ENCODE results near the gene FN1. TPM values are rescaled to one million over a fixed set of nuclear protein-coding genes. Genes with fewer than 3 reads are reported as not detected.

FN1 gene
- total RNA-seq, 1 experiment from 2014 or later: 11.1 TPM

DNA sequence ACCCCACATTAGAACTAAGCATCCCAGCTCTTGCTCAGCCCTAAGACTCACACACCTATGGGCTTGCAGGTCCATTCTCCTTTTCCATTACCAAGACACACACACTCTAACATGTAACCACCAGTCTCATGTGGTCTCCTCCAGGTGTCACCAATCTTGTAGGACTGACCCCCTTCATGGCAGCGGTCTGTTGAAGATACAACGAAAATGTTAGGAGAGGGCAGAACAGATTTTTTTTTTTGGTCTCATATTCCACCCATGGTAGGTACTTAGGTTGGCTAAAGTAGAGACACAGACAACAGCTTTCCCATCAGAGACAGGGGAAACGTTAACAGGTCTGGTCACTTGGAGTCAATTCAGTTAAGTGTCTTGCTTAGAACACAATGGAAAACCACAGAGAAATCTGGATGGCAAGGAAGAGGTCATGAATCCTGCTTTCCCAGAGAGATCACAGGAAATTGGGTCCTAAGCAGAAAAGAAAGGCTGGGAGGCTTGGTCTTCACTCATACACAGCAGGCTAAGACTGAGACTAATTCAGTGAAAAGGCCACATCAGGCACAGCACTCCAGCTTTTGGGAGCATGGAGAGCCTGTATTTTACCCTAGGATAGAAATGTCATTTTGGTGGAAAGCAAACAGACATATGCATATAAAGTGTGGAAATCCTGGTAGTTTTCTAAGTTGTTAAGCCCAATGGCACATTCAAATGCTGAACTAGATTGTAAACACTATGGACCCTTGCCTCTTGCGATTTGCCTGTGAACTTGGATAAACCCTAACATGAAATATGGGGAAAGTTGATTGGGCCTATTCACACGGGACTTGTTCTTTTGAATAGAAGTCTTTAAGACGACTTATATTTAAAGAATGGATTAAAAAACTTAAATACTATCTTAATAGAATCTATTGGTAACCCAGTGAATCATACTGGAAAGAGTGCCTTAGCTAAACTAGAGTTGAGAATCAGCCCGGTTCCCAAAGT, 3.8 kb downstream of the FN1 start:
- Histone ChIP-seq H3K27me3 (ENCODE audit: insufficient read depth, low read length) (0 out of 2 replicates have a peak, but pooled peaks cover 5% of the 10 kb centered on the region), H3K9ac (ENCODE audit: low read length) (no peak overlapping the region), H3K36me3 (ENCODE audit: control insufficient read depth in 1 of 2, insufficient read depth in 2 of 2, low read length in 2 of 2) (no peaks in the 10 kb centered on the region), H4K20me1 (ENCODE audit: insufficient read depth) (no peaks in the 10 kb centered on the region), H3K4me2 (ENCODE audit: low read length) (no peak overlapping the region), H3K9me2 (ENCODE audit: insufficient read depth) (no peaks in the 10 kb centered on the region), H3K4me1 (ENCODE audit: control insufficient read depth in 1 of 2, insufficient read depth in 2 of 2, low read length in 2 of 2) (peaks cover 20 to 37% of the 10 kb centered on the region in 2 experiments), H3K79me2 (ENCODE audit: insufficient read depth, low read length) (no peaks in the 10 kb centered on the region), H2AFZ (ENCODE audit: low read depth, low read length, poor library complexity, severe bottlenecking) (no peak overlapping the region), H3K9me3 (ENCODE audit: control insufficient read depth in 1 of 2, insufficient read depth in 1 of 2, low read depth in 1 of 2, low read length in 2 of 2) (no peaks in the 10 kb centered on the region), H3K4me3 (replicated peaks in 1 of 2; ENCODE audit: low read depth in 1 of 2, low read length in 2 of 2) (no peak overlapping the region), H3K27ac (ENCODE audit: low read depth, low read length) (no peak overlapping the region)
- DNase-seq (ENCODE audit: low read depth, low spot score): no peak
- no peak for TF ChIP-seq ZNF274 (IDR thresholded peaks at IDR 0.05; ENCODE audit: low read depth, low read length)
- no peak for TF ChIP-seq TCF7L2 (IDR thresholded peaks at IDR 0.05; ENCODE audit: borderline replicate concordance, extremely low read depth, insufficient read depth, insufficient read length)
- TF ChIP-seq, protein P1, sequence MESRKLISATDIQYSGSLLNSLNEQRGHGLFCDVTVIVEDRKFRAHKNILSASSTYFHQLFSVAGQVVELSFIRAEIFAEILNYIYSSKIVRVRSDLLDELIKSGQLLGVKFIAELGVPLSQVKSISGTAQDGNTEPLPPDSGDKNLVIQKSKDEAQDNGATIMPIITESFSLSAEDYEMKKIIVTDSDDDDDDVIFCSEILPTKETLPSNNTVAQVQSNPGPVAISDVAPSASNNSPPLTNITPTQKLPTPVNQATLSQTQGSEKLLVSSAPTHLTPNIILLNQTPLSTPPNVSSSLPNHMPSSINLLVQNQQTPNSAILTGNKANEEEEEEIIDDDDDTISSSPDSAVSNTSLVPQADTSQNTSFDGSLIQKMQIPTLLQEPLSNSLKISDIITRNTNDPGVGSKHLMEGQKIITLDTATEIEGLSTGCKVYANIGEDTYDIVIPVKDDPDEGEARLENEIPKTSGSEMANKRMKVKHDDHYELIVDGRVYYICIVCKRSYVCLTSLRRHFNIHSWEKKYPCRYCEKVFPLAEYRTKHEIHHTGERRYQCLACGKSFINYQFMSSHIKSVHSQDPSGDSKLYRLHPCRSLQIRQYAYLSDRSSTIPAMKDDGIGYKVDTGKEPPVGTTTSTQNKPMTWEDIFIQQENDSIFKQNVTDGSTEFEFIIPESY (IDR thresholded peaks at IDR 0.05; ENCODE audit: extremely low read depth, insufficient replicate concordance, low read length): no peak
- no peak for TF ChIP-seq ZFX (IDR thresholded peaks at IDR 0.05)
- no peak for TF ChIP-seq RAD21 (IDR thresholded peaks at IDR 0.05; ENCODE audit: low read depth)
- no peak for TF ChIP-seq POLR2AphosphoS5 (IDR thresholded peaks at IDR 0.05; ENCODE audit: low read depth, low read length)
- TF ChIP-seq SRF (IDR thresholded peaks at IDR 0.05; ENCODE audit: low read depth): no peak
- TF ChIP-seq CEBPB (IDR thresholded peaks at IDR 0.05; ENCODE audit: low read depth): no peak
- TF ChIP-seq, protein P2, sequence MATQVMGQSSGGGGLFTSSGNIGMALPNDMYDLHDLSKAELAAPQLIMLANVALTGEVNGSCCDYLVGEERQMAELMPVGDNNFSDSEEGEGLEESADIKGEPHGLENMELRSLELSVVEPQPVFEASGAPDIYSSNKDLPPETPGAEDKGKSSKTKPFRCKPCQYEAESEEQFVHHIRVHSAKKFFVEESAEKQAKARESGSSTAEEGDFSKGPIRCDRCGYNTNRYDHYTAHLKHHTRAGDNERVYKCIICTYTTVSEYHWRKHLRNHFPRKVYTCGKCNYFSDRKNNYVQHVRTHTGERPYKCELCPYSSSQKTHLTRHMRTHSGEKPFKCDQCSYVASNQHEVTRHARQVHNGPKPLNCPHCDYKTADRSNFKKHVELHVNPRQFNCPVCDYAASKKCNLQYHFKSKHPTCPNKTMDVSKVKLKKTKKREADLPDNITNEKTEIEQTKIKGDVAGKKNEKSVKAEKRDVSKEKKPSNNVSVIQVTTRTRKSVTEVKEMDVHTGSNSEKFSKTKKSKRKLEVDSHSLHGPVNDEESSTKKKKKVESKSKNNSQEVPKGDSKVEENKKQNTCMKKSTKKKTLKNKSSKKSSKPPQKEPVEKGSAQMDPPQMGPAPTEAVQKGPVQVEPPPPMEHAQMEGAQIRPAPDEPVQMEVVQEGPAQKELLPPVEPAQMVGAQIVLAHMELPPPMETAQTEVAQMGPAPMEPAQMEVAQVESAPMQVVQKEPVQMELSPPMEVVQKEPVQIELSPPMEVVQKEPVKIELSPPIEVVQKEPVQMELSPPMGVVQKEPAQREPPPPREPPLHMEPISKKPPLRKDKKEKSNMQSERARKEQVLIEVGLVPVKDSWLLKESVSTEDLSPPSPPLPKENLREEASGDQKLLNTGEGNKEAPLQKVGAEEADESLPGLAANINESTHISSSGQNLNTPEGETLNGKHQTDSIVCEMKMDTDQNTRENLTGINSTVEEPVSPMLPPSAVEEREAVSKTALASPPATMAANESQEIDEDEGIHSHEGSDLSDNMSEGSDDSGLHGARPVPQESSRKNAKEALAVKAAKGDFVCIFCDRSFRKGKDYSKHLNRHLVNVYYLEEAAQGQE (IDR thresholded peaks at IDR 0.05; ENCODE audit: low read depth): no peak
- no peak for TF ChIP-seq POLR2A (IDR thresholded peaks at IDR 0.05; ENCODE audit: borderline replicate concordance, extremely low read depth, insufficient read depth, insufficient read length)
- no peak for TF ChIP-seq SP1 (IDR thresholded peaks at IDR 0.05; ENCODE audit: low read depth)
- TF ChIP-seq, protein P3, sequence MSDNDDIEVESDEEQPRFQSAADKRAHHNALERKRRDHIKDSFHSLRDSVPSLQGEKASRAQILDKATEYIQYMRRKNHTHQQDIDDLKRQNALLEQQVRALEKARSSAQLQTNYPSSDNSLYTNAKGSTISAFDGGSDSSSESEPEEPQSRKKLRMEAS (IDR thresholded peaks at IDR 0.05): no peak
- TF ChIP-seq, protein P4, sequence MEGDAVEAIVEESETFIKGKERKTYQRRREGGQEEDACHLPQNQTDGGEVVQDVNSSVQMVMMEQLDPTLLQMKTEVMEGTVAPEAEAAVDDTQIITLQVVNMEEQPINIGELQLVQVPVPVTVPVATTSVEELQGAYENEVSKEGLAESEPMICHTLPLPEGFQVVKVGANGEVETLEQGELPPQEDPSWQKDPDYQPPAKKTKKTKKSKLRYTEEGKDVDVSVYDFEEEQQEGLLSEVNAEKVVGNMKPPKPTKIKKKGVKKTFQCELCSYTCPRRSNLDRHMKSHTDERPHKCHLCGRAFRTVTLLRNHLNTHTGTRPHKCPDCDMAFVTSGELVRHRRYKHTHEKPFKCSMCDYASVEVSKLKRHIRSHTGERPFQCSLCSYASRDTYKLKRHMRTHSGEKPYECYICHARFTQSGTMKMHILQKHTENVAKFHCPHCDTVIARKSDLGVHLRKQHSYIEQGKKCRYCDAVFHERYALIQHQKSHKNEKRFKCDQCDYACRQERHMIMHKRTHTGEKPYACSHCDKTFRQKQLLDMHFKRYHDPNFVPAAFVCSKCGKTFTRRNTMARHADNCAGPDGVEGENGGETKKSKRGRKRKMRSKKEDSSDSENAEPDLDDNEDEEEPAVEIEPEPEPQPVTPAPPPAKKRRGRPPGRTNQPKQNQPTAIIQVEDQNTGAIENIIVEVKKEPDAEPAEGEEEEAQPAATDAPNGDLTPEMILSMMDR (IDR thresholded peaks at IDR 0.05 in 2 of 3, conservative IDR thresholded peaks at IDR 0.05 in 1 of 3; ENCODE audit: borderline replicate concordance in 1 of 3, insufficient read depth in 1 of 3, low read depth in 2 of 3, low read length in 2 of 3): no peak
- TF ChIP-seq CBX3 (IDR thresholded peaks at IDR 0.05; ENCODE audit: low read depth): no peak
- TF ChIP-seq, protein P5, sequence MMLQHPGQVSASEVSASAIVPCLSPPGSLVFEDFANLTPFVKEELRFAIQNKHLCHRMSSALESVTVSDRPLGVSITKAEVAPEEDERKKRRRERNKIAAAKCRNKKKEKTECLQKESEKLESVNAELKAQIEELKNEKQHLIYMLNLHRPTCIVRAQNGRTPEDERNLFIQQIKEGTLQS (IDR thresholded peaks at IDR 0.05): no peak
- no peak for TF ChIP-seq FOSL1 (IDR thresholded peaks at IDR 0.05; ENCODE audit: low read depth)
- POLR2A ChIA-PET: no interaction called here
- RAD21 ChIA-PET (ENCODE audit: low non-redundant PET in 1 of 2, low total read pairs in 2 of 2, uncharacterized antibody in 2 of 2, unreplicated experiment in 2 of 2): no interaction called here
- no TSS peak for BruUV-seq (replicated peaks)
- CTCF ChIA-PET: no interaction called here
- intact Hi-C loops (cut with micrococcal nuclease): no loop called here
- ATAC-seq: no peak
